SKM-1 (cell line): ENCODE results near the gene DTX3.

Source experiments
- DNase-seq: peaks from one replicate; lab custom pipeline; 2025; ENCODE audit not compliant: unreplicated experiment; lab: John Stamatoyannopoulos, UW

DTX3 gene

DNA sequence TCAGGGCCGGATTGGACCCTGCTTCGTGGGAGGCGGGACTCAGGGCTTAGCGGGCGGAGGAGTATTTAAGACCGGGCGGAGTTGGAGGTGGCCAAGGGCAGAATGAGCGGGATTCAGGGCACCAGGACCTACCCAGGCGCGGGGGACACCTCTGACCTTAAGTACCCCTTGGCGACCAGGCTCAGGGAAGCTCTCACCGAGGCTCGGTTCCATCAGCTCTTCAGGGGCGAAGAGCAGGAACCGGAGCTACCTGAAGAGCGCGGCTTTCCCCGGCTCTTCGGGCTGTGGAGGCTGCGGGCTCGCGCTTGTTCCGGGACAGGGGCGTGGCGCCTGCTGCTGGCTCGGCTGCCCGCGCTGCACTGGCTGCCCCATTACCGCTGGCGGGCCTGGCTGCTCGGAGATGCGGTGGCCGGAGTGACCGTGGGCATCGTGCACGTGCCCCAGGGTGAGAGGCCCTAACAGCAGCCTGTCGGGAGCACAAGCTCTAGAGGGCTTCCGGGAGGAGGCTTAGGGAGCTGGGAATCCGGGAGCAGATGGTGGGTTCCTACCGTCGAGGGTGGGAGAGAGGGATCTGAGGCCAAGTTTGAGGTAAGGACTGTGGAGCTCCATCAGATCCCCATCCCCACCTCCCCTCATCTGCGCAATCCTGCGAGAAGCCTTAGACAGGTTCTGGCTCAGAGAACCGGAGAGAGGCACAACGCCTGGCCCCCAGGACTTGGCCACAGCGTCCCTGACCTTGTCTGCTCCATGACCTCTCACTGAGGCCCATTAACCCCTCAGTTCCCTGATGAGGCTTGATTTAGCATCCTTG lies 15.0 kb downstream of the DTX3 start:
- no peak for DNase-seq

GRCh38 chr12:57620245-57620935 lies 15.8 kb downstream of the DTX3 start:
- DNase-seq = no peak

DNA sequence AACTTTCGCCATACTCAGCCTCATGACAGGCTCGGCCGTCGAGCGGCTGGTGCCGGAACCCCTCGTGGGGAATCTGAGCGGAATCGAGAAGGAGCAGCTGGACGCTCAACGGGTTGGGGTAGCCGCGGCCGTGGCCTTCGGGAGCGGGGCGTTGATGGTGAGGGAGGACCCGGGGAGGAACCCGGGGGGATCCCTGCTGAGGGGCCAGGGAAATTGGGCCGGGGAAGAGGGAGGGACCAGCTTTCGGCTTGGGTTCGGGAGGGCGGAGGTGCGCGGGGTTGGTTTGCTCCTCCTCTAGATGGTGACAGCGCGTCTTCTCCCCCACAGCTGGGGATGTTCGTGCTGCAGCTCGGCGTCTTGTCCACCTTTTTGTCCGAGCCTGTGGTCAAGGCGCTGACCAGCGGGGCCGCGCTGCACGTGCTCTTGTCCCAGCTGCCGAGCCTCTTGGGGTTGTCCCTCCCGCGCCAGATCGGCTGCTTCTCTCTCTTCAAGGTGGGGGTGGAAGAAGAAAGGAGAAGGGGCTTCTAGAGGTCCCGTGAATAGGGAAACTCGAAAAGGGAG lies 16.4 kb downstream of the DTX3 start:
- no peak for DNase-seq

DNA sequence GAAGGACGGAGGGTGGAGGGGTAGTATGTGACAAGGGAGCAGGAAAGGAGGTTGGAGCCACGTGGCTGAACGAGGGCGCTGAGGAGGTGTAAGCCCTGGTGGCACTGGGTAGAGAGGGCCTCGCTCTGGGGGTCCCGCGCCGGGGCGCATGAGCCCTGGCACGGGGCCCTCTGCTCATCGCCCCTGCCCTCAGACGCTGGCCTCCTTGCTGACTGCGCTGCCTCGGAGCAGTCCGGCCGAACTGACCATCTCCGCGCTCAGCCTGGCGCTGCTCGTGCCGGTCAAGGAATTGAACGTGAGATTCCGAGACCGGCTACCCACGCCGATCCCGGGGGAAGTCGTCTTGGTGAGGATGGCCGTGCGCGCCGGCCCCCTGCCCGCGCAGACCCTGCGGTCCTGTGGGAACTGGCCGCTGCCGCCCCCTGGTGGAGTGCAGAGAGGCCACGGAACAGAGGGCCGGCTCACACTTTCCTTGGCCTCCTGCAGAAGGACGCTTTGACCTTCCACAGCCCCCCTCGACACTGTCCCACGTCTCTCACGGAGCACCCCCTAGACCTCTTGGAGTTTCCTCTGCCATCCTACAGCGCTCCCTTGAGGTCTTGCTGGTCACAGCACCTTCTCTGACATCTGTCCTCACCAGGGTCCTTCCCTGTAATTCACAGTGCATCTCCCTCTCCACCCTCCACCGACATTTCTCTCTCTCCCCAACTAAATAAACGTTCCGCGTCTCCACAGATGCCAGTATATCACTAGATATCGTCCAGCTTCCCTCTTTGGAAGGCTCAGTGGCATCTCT lies 17.1 kb downstream of the DTX3 start:
- DNase-seq = no peak

DNA sequence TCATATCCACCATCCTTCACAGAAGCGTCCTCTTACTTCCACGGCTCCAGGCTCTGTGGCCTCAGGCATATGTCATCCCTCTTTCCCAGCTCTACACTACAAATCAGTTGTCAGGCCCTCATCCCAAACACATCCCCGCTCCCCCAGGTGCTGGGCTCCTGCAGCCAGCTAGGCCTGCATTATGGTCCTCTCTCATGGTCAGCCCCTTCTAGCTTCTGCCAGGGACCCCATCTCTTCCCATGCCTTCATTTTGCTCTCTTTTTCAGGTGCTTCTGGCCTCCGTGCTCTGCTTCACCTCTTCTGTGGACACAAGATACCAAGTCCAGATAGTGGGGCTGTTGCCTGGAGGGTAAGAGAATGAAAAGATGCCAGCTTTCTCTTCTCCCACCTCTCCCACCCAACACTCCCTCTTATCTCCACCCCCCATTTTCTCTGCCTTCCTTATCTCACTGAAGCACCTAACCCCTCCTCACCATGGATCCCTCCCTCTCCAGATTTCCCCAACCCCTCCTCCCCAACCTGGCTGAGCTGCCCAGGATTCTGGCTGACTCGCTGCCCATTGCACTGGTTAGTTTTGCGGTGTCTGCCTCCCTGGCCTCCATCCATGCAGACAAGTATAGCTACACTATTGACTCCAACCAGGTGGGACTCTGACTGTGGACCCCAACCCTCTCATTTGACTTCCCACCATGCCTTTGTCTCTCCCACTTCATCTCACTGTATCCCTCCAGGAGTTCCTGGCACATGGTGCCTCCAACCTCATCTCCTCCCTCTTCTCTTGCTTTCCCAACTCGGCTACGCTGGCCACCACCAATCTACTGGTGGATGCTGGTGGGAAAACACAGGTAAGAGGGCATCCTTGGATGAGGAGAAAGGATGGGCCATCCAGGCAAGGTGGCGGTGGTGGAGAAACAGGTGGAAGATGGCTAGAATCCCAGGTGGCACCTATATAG lies 17.9 kb downstream of the DTX3 start:
- DNase-seq = no peak

DNA sequence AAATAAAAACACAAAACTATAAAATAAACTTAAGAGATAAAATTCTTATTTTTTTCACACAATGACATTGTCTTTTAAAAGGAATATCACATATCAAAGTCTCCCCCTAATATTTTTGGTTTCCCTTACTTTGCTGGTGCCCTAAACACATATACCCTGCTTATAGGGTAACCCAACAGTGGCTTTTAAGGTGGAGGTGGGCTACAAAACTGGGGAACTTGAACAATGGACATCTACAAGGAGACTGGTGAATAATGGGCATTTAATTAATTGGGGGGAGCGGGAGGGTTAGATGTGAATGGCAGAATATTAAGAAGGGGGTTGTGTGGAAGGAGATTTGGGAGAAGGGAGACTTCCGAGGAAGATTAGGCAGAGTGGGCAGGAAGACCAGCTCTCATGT lies 18.8 kb downstream of the DTX3 start:
- DNase-seq = no peak

DNA sequence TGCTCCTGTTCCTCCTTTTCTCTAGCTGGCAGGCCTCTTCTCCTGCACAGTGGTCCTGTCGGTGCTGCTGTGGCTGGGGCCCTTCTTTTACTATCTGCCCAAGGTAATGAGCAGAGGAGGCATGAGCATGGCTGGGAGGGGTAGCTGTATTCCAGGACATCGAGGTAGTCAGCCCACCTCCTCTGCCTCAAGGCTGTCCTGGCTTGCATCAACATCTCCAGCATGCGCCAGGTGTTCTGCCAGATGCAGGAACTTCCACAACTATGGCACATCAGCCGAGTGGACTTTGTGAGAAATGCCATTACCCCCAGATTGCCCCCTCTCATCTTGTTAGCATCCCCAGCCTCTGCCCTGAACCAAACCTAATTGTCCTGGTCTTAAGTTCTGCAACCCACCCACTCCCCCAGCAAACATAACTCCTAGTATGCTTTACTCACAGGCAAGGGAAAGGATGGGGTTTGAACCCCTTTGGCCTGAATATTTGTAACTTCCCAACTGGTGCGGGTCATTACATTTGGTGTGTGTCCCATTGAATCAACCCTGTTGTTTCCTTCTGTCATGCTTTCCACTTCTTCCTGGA lies 19.3 kb downstream of the DTX3 start:
- DNase-seq = no peak

GRCh38 chr12:57624441-57625220 lies 20.0 kb downstream of the DTX3 start:
- no peak for DNase-seq

GRCh38 chr12:57625261-57626032 lies 20.8 kb downstream of the DTX3 start:
- no peak for DNase-seq

DNA sequence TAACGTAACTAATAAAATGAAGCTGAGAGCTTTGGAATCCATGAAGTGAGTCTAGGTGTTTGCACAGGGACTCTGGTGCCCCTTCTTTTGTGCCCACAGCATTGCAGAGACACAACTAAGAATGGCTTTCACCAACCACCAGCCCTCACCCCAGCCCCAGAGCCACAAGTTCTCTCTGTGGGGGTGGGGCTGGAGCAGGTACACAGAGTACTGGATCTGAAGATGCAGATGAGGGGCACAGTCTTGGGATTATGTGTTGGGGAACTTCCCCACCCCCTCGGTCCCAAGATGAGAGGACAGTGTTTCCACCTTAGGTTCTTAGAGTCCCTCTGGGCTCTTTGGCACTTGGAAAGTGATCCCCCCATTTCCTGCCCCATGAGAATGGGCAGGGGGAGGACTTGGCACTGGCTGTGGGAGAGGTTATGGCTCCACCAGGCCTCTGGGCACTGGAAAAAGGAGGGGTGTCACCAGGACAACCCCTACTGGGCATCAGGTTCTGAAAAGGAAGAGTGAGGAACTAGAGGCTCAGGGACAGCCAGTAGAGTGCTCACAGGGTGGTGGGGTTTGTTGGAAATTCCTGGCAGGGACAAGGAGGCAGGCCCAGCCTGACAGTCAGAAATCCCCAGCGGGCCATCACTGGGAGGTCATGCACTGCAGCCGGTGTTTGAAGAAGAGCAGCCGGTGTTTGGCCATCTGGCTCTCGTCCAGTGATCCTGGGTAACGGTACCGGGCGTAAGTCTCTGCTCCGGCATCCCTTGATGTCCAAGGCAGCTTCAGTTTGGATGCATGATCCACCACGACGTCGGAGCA lies 21.7 kb downstream of the DTX3 start:
- DNase-seq = no peak

DNA sequence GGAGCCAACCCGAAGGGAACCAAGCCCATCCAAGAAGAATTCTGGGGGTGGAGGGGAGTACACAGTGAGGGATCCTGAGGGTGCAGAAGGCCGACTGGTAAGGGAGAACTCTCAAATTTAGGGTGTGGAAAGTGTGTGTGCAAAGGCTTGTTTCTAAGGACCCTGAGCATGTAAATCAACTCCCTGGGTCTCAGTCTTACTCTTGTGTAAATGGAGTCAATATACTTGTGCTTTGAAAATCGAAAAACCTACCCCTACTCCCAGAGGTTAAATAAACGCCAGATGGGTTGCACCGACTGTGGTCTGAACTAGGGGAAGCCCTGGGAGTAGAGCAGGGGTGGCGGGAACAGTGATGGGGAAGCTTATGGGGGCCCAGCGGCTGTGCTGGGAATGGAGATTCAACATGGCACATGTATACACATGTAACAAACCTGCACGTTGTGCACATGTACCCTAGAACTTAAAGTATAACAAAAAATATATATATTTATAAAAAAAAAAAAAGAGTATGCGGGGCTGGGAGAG lies 22.4 kb downstream of the DTX3 start:
- DNase-seq = no peak

- DNase-seq = no peak
Measured at GRCh38 chr12:57627501-57628279, 23.1 kb downstream of the DTX3 start.

DNA sequence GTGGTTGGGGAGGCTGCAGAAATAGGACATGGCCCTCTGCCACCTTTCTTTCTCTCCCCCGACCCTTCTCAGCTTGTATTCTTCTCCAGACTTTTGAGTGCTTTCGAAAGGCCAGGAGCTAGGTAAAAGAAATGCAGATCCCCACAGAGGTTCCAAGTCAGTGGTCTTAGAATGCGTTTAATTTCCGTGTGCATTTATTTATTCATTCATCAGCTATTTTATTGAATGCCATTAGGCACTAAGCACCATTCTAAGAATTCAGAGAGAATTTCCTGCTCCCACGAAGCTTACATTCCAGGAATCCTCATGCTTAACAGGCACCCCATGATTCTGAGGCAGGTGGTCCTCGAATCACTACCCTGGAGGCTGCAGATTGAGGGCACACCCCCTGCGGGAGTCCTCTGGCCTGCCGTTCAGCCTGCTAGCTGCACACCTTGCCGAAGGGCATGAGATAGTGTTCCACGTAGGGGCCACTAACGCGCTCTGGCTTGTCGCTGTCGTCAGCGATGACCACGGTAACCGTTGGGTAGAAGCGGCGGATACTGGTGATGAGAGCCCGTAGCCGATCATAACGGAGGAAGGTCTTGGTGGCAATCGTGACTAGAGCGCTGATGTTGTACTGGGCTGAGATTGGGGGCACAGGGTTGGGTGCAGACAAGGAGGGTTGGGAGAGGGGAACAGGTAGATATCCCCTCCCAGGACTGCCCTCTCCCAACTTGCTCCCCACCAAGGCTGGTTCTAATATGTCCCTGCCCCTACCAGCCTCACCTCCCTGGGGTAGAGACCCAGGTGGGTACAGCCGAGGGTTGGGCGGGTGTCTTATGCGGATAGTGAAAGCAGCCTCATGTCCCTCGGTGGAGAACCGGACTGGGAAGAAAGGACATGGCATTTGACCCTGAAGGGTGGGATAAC lies 23.9 kb downstream of the DTX3 start:
- no peak for DNase-seq

DNA sequence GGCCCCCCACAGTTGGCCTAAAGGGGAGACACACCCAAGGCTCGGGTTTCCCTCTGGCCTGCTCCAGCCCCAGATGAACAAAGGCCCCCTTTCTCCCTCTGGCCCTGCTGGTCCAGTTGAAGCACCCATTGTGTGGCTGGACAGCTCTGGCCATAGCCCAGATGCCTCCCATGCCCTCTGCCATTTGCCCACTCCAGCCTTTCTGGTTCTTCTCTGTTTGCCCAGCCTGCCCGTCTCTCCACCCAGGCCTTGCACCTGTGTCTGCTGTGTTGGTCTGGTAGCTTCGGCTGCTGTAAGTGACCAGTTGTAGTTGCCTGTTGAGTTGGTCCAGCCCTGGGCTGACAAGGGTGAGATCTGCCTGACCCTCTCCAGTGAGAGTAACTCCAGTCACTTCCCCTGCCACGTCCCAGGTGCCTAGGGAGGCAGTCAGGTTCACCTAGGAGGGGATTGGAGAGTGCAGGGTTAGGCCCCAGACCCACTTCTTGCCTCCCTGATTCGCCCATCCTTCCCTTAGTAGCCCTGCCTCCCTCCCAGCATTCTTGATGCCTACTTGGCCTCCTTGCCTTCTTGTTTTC lies 25.4 kb downstream of the DTX3 start:
- DNase-seq = no peak

- no peak for DNase-seq
Measured at GRCh38 chr12:57630891-57631433, 26.3 kb downstream of the DTX3 start.
